Stimulated activated CD8-positive, alpha-beta memory T cell treated with anti-CD3 and anti-CD28 coated beads, Interleukin-2, amount 100 ng/mL, for 1 hour (primary cell): Measurements from ENCODE around the gene ENTR1.

Experiments
- DNase-seq, 2 donors: peaks; one replicate each; pipeline ENCODE4 v3.0.0-alpha.2; 2020; ENCODE audit warnings: low read depth in 2 of 2

ENTR1 gene

GRCh38 chr9:136377341-136378169 is 32.9 kb downstream of the ENTR1 start:
- no peak for DNase-seq

- DNase-seq: no peak
Observed at GRCh38 chr9:136376457-136376856, 34.0 kb downstream of the ENTR1 start.

GRCh38 chr9:136375096-136375495 is 35.3 kb downstream of the ENTR1 start:
- DNase-seq: no peak

- DNase-seq: no peak
Observed at GRCh38 chr9:136374183-136374575, 36.2 kb downstream of the ENTR1 start.

- no peak for DNase-seq
Observed at GRCh38 chr9:136373300-136374182, 36.9 kb downstream of the ENTR1 start, which contains the start of gene CARD9. CARD9 (minus strand) TSS chr9:136373669; CDS start chr9:136372078, 1,591 bp downstream.

GRCh38 chr9:136372561-136373299 is 37.7 kb downstream of the ENTR1 start:
- DNase-seq: no peak

GRCh38 chr9:136372006-136372405 is 38.4 kb downstream of the ENTR1 start:
- DNase-seq: no peak

- no peak for DNase-seq
Observed at GRCh38 chr9:136371533-136371880, 38.9 kb downstream of the ENTR1 start.

- no peak for DNase-seq
Observed at GRCh38 chr9:136370687-136371532, 39.5 kb downstream of the ENTR1 start.

GRCh38 chr9:136370037-136370436 is 40.4 kb downstream of the ENTR1 start:
- no peak for DNase-seq

GRCh38 chr9:136368190-136368589 is 42.2 kb downstream of the ENTR1 start:
- no peak for DNase-seq

GRCh38 chr9:136367296-136368145 is 42.9 kb downstream of the ENTR1 start:
- no peak for DNase-seq

- DNase-seq: no peak
Observed at GRCh38 chr9:136366826-136367225, 43.6 kb downstream of the ENTR1 start.

GRCh38 chr9:136365775-136366222 is 44.6 kb downstream of the ENTR1 start:
- DNase-seq: no peak

GRCh38 chr9:136364942-136365774 is 45.3 kb downstream of the ENTR1 start:
- DNase-seq: no peak

GRCh38 chr9:136363949-136364748 is 46.3 kb downstream of the ENTR1 start:
- no peak for DNase-seq

GRCh38 chr9:136363106-136363948 is 47.1 kb downstream of the ENTR1 start, which contains the start of gene DNLZ:
DNLZ (minus strand) TSS chr9:136363744; CDS start chr9:136363714, 30 bp downstream.
- DNase-seq: peak; percentile 84 to 94
